Vagina (tissue), 2 donors: ENCODE data around the gene KRTAP5-2. TPM values are rescaled to one million over a fixed set of nuclear protein-coding genes. Genes with fewer than 3 reads are reported as not detected.
A peak's percentile ranks its signal among the peaks of the same experiment; 100 is the strongest.

ENCODE experiments used
- DNase-seq, 2 donors: peaks; one replicate each; pipeline ENCODE4 v3.0.0-alpha.2; 2017; ENCODE audit errors: extremely low spot score in 2 of 2
- H3K27ac ChIP-seq: fragments of 200-600 bp; sonication (generic); one replicate; pipeline ENCODE4 v1.5.1; 2019
- H3K27me3 ChIP-seq: fragments of 200-600 bp; sonication (generic); one replicate; pipeline ENCODE4 v1.5.1; 2019
- H3K36me3 ChIP-seq, 2 donors: fragments of 200-600 bp; sonication (generic); one replicate each; pipeline ENCODE4 v1.5.1; 2017 to 2019
- H3K4me1 ChIP-seq: fragments of 200-600 bp; sonication (generic); one replicate; pipeline ENCODE4 v1.5.1; 2019
- H3K4me3 ChIP-seq, 2 donors: fragments of 200-600 bp; sonication (generic); 1 replicate in 1 of 2; 2 replicates in 1 of 2; pipeline ENCODE4 v1.5.1; 2016 to 2019
- H3K9me3 ChIP-seq: fragments of 200-600 bp; sonication (generic); one replicate; pipeline ENCODE4 v1.5.1; 2019
- POLR2A ChIP-seq, 2 donors: fragments of 450-650 bp; IDR thresholded peaks; one replicate each; pipeline ENCODE4 v1.6.1; 2017; ENCODE audit warnings: antibody characterized with exemption in 2 of 2, mild to moderate bottlenecking in 2 of 2, moderate library complexity in 2 of 2
- POLR2AphosphoS5 ChIP-seq, 2 donors: sonication (generic); formaldehyde crosslinking; IDR thresholded peaks; one replicate each; pipeline ENCODE4 v1.9.0; 2017; ENCODE audit warnings: antibody characterized with exemption in 2 of 2, mild to moderate bottlenecking in 2 of 2, low read depth in 1 of 2; ENCODE audit not compliant: insufficient read depth in 1 of 2
- intact Hi-C: fragments of 100-400 bp; cut with DNase I; formaldehyde crosslinking; loops from one replicate; pipeline ENCODE4 v1.15.1; 2023
- total RNA-seq: library from RNA; depleted of rRNA; stranded (reverse); fragments of >200 nt; gene quantifications from one replicate; pipeline ENCODE4 v1.2.3, GENCODE V29; 2016
- TF ChIP-seq, protein P1 (sequence below), 3 experiments: fragments of 450-650 bp in 2 of 3; fragments of 200-600 bp in 1 of 3; sonication (generic) in 1 of 3; IDR thresholded peaks; one replicate each; pipeline ENCODE4 v1.5.1; 2017 to 2019; ENCODE audit warnings: antibody characterized with exemption in 3 of 3, mild to moderate bottlenecking in 2 of 3, moderate library complexity in 2 of 3

The KRTAP5-2 gene
- total RNA-seq, 1 donor from 2014 or later: not detected

GRCh38 chr11:1628506-1629325 lies 30.6 kb upstream of the KRTAP5-2 start:
- TF ChIP-seq POLR2A (IDR thresholded peaks at IDR 0.05) (no peak), POLR2AphosphoS5 (IDR thresholded peaks at IDR 0.05; ENCODE audit: insufficient read depth in 1 of 2, low read depth in 1 of 2) (no peak)
- TF ChIP-seq, protein P1, sequence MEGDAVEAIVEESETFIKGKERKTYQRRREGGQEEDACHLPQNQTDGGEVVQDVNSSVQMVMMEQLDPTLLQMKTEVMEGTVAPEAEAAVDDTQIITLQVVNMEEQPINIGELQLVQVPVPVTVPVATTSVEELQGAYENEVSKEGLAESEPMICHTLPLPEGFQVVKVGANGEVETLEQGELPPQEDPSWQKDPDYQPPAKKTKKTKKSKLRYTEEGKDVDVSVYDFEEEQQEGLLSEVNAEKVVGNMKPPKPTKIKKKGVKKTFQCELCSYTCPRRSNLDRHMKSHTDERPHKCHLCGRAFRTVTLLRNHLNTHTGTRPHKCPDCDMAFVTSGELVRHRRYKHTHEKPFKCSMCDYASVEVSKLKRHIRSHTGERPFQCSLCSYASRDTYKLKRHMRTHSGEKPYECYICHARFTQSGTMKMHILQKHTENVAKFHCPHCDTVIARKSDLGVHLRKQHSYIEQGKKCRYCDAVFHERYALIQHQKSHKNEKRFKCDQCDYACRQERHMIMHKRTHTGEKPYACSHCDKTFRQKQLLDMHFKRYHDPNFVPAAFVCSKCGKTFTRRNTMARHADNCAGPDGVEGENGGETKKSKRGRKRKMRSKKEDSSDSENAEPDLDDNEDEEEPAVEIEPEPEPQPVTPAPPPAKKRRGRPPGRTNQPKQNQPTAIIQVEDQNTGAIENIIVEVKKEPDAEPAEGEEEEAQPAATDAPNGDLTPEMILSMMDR (IDR thresholded peaks at IDR 0.05): peak in 1 of 3 experiments; percentile 46
- intact Hi-C loops: no loop called here

GRCh38 chr11:1625541-1625940 lies 27.4 kb upstream of the KRTAP5-2 start:
- no peak overlapping the region for H3K4me3 ChIP-seq
- DNase-seq: no peak
- no peaks in the 10 kb centered on the region for H3K4me1 ChIP-seq
- TF ChIP-seq POLR2A (IDR thresholded peaks at IDR 0.05): no peak
- no peak for TF ChIP-seq POLR2AphosphoS5 (IDR thresholded peaks at IDR 0.05; ENCODE audit: insufficient read depth in 1 of 2, low read depth in 1 of 2)
- TF ChIP-seq, protein P1 (IDR thresholded peaks at IDR 0.05): no peak
- no peaks in the 10 kb centered on the region for H3K27me3 ChIP-seq
- no peak overlapping the region for H3K27ac ChIP-seq
- H3K36me3 ChIP-seq: no peaks in the 10 kb centered on the region
- H3K9me3 ChIP-seq: no peaks in the 10 kb centered on the region
- intact Hi-C loops: no loop called here

More at GRCh38 chr11:1628506-1629325, 30.6 kb upstream of the KRTAP5-2 start:
- Histone ChIP-seq H3K36me3 (no peaks in the 10 kb centered on the region), H3K9me3 (no peaks in the 10 kb centered on the region), H3K27ac (no peak overlapping the region), H3K4me1 (no peaks in the 10 kb centered on the region), H3K4me3 (no peak overlapping the region), H3K27me3 (no peaks in the 10 kb centered on the region)
- DNase-seq: no peak

GRCh38 chr11:1624621-1625020 lies 26.5 kb upstream of the KRTAP5-2 start:
- no peak for DNase-seq
- Histone ChIP-seq H3K9me3 (no peaks in the 10 kb centered on the region), H3K4me1 (no peaks in the 10 kb centered on the region), H3K36me3 (no peaks in the 10 kb centered on the region), H3K4me3 (no peak overlapping the region), H3K27ac (no peak overlapping the region), H3K27me3 (no peaks in the 10 kb centered on the region)
- no peak for TF ChIP-seq POLR2A (IDR thresholded peaks at IDR 0.05)
- TF ChIP-seq POLR2AphosphoS5 (IDR thresholded peaks at IDR 0.05; ENCODE audit: insufficient read depth in 1 of 2, low read depth in 1 of 2): no peak
- intact Hi-C loops: no loop called here

DNA sequence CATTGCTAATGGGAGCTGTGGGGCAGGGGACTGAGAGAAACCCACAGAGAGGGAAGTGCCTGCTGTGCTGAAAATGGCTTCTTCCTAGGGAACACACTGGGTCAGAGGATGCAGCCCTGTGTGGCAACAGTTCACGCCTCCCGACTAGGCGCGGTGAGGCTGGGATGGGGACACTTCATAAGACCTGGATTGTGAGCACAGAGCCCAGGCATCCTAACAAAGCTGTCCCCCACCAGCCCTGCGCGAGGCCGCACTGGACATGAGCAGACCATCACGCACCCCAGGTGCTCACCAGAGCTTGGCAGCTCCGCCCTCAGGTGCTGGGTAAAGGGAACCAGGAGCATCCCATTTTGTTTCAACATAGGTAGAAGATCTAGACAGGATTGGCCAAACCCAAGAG lies 25.6 kb upstream of the KRTAP5-2 start:
- no peak for TF ChIP-seq POLR2AphosphoS5 (IDR thresholded peaks at IDR 0.05; ENCODE audit: insufficient read depth in 1 of 2, low read depth in 1 of 2)
- TF ChIP-seq, protein P1 (IDR thresholded peaks at IDR 0.05): no peak
- TF ChIP-seq POLR2A (IDR thresholded peaks at IDR 0.05): no peak
- Histone ChIP-seq H3K9me3 (no peaks in the 10 kb centered on the region), H3K27ac (no peak overlapping the region), H3K27me3 (no peaks in the 10 kb centered on the region), H3K4me1 (no peaks in the 10 kb centered on the region), H3K36me3 (no peaks in the 10 kb centered on the region), H3K4me3 (no peak overlapping the region)
- no peak for DNase-seq
- intact Hi-C loops: no loop called here

- Histone ChIP-seq H3K4me3 (no peak within 1 kb of the TSS), H3K4me1 (no peaks in the 10 kb centered on the region), H3K36me3 (no peaks in the 10 kb centered on the region), H3K27me3 (no peaks in the 10 kb centered on the region), H3K9me3 (no peaks in the 10 kb centered on the region), H3K27ac (no peak within 1 kb of the TSS)
- intact Hi-C loops: no loop called here
- no peak for DNase-seq
- no peak for TF ChIP-seq POLR2AphosphoS5 (IDR thresholded peaks at IDR 0.05; ENCODE audit: insufficient read depth in 1 of 2, low read depth in 1 of 2)
- TF ChIP-seq, protein P1 (IDR thresholded peaks at IDR 0.05): no peak
- TF ChIP-seq POLR2A (IDR thresholded peaks at IDR 0.05): no peak
Observed at GRCh38 chr11:1622086-1622485, 24.0 kb upstream of the KRTAP5-2 start, which contains the start of gene KRTAP5-4. KRTAP5-4 (minus strand) TSS chr11:1622138; CDS start chr11:1622093, 45 bp downstream.
